Measurements from ENCODE around the gene NTSR2.

The NTSR2 gene

GRCh38 chr2:11657195-11657594, 12.8 kb downstream of the NTSR2 start:
- no peak for DNase-seq

GRCh38 chr2:11656671-11657101, 13.3 kb downstream of the NTSR2 start:
- DNase-seq: no peak

GRCh38 chr2:11656252-11656651, 13.7 kb downstream of the NTSR2 start:
- no peak for DNase-seq

GRCh38 chr2:11655495-11655894, 14.5 kb downstream of the NTSR2 start:
- no peak for DNase-seq

- no peak for DNase-seq
Observed at GRCh38 chr2:11652553-11652952, 17.4 kb downstream of the NTSR2 start.

GRCh38 chr2:11651856-11652548, 18.0 kb downstream of the NTSR2 start:
- DNase-seq: no peak

- DNase-seq: no peak
Observed at GRCh38 chr2:11649093-11649492, 20.9 kb downstream of the NTSR2 start.

GRCh38 chr2:11647834-11648600, 22.0 kb downstream of the NTSR2 start:
- DNase-seq: no peak

GRCh38 chr2:11646530-11646929, 23.5 kb downstream of the NTSR2 start:
- DNase-seq: no peak

- no peak for DNase-seq
Observed at GRCh38 chr2:11644293-11644692, 25.7 kb downstream of the NTSR2 start.

- DNase-seq: no peak
Observed at GRCh38 chr2:11642972-11643371, 27.0 kb downstream of the NTSR2 start.

- no peak for DNase-seq
Observed at GRCh38 chr2:11640132-11640531, 29.9 kb downstream of the NTSR2 start.

GRCh38 chr2:11639503-11639902, 30.5 kb downstream of the NTSR2 start:
- no peak for DNase-seq

GRCh38 chr2:11637546-11637945, 32.4 kb downstream of the NTSR2 start:
- no peak for DNase-seq

GRCh38 chr2:11636593-11637295, 33.3 kb downstream of the NTSR2 start:
- DNase-seq: no peak

GRCh38 chr2:11635141-11635540, 34.9 kb downstream of the NTSR2 start:
- DNase-seq: no peak

GRCh38 chr2:11634584-11634983, 35.4 kb downstream of the NTSR2 start:
- no peak for DNase-seq

- DNase-seq: no peak
Observed at GRCh38 chr2:11633923-11634478, 36.0 kb downstream of the NTSR2 start.

GRCh38 chr2:11631462-11631861, 38.5 kb downstream of the NTSR2 start:
- DNase-seq: no peak

- no peak for DNase-seq
Observed at GRCh38 chr2:11630855-11631254, 39.1 kb downstream of the NTSR2 start.

GRCh38 chr2:11629851-11630250, 40.1 kb downstream of the NTSR2 start:
- no peak for DNase-seq

- DNase-seq: no peak
Observed at GRCh38 chr2:11629215-11629614, 40.8 kb downstream of the NTSR2 start.

- DNase-seq: no peak
Observed at GRCh38 chr2:11628675-11629074, 41.3 kb downstream of the NTSR2 start.

- no peak for DNase-seq
Observed at GRCh38 chr2:11625671-11626070, 44.3 kb downstream of the NTSR2 start.
